Gastroesophageal sphincter (tissue), 4 donors: ENCODE measurements around the gene MSX1. TPM values are rescaled to one million over a fixed set of nuclear protein-coding genes. Genes with fewer than 3 reads are reported as not detected.

Source experiments
- ATAC-seq: fragments of 150-250 bp; one replicate; pipeline ENCODE4 v1.9.1; 2016; ENCODE audit warnings: mild to moderate bottlenecking, moderate library complexity
- H3K27ac ChIP-seq, 4 donors: fragments of 200-600 bp; sonication (generic) in 3 of 4; 1 replicate in 3 of 4; 2 replicates in 1 of 4; pipeline ENCODE4 v1.5.1; 2016 to 2019
- H3K27me3 ChIP-seq: fragments of 200-600 bp; sonication (generic); one replicate; pipeline ENCODE4 v1.5.1; 2019
- H3K36me3 ChIP-seq, 2 donors: fragments of 200-600 bp; sonication (generic); one replicate each; pipeline ENCODE4 v1.5.1; 2019; ENCODE audit warnings: control low read depth in 1 of 2
- H3K4me1 ChIP-seq, 3 donors: fragments of 200-600 bp; sonication (generic); 1 replicate in 2 of 3; 2 replicates in 1 of 3; pipeline ENCODE4 v1.5.1; 2016 to 2019; ENCODE audit warnings: control low read depth in 2 of 3
- H3K4me3 ChIP-seq, 2 donors: fragments of 200-600 bp; sonication (generic); one replicate each; pipeline ENCODE4 v1.5.1; 2019; ENCODE audit warnings: mild to moderate bottlenecking in 1 of 2, moderate library complexity in 1 of 2
- H3K9me3 ChIP-seq, 3 donors: fragments of 200-600 bp; sonication (generic); one replicate each; pipeline ENCODE4 v1.5.1; 2017 to 2019; ENCODE audit warnings: control low read depth in 2 of 3
- EP300 ChIP-seq: sonication (generic); formaldehyde crosslinking; IDR thresholded peaks from one replicate; pipeline ENCODE4 v1.6.1; 2017; ENCODE audit warnings: antibody characterized with exemption, mild to moderate bottlenecking
- POLR2A ChIP-seq, 2 donors: fragments of 450-650 bp; IDR thresholded peaks; one replicate each; pipeline ENCODE4 v1.6.1; 2017; ENCODE audit warnings: antibody characterized with exemption in 2 of 2, mild to moderate bottlenecking in 2 of 2, moderate library complexity in 1 of 2
- POLR2AphosphoS5 ChIP-seq: sonication (generic); formaldehyde crosslinking; IDR thresholded peaks from one replicate; pipeline ENCODE4 v1.6.1; 2017; ENCODE audit warnings: antibody characterized with exemption
- WGBS, 2 donors: methylation state at CpG; one replicate each; pipeline ENCODE4 v1.1.5; 2018; ENCODE audit warnings: low coverage in 1 of 2; 5-methylcytosine and 5-hydroxymethylcytosine counted together
- total RNA-seq, 4 donors: library from RNA; depleted of rRNA; stranded (reverse); fragments of >200 nt; gene quantifications; one replicate each; pipeline ENCODE4 v1.1.0, GENCODE V29; 2016
- TF ChIP-seq, protein P1 (sequence below), 4 experiments: fragments of 200-600 bp in 2 of 4; fragments of 450-650 bp in 2 of 4; sonication (generic) in 1 of 4; IDR thresholded peaks; one replicate each; pipeline ENCODE4 v1.5.1; 2017 to 2019; ENCODE audit warnings: antibody characterized with exemption in 4 of 4, mild to moderate bottlenecking in 2 of 4, moderate library complexity in 2 of 4

Gene MSX1
- total RNA-seq, 4 donors from 2014 or later = 2.0 to 5.3 (median 2.4) TPM

DNA sequence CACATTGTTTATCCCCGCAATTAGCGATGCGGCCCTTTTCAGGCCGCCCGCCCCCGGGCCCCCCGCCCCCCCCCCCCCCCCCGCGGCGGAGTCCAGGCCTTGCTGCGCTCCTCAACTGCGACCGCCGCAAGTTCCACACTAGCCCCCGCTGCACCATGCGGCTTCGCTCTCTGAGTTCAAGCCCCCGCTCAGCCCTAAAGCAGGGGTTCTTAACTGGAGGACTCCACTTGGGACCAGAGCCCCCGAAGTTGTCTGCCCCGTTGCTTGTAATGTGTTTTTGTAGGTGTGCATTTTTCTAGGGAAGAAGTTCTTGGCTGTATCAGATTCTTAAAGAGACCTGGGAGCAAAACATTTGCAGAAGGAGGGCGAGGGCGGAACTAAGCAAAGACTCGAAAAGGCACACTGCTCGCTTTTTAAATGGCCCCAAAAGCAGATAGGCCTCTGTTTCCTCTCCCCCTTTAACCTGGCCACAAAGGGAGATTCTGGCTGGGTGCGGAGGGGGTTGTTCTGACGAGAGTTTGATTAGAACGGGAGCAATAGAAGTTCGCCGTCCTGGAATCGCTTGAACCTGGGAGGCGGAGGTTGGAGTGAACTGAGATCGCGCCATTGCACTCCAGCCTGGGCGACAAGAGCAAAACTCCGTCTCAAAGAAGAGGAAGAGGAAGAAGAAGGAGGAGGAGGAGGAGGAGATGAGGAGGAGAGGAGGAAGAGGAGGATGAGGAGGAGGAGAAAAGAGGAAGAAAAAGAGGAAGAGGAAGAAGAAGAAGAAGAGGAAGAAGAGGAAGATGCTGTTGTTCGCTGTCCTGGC, 2.3 kb upstream of the MSX1 start:
- H3K36me3 ChIP-seq = no peaks in the 10 kb centered on the region
- peaks cover 0 to 86% (median 35%) of the 10 kb centered on the region in 3 donors for H3K4me1 ChIP-seq
- H3K4me3 ChIP-seq = peak overlapping the region in 1 of 2 donors; percentile 40
- WGBS, 2 donors = 23 to 25% methylated on average over 6 to 15 of the region's 36 CpGs
- peaks cover 0 to 3% (median 0%) of the 10 kb centered on the region in 3 donors for H3K9me3 ChIP-seq
- TF ChIP-seq POLR2A (IDR thresholded peaks at IDR 0.05) (no peak), EP300 (no peak), POLR2AphosphoS5 (no peak)
- TF ChIP-seq, protein P1, sequence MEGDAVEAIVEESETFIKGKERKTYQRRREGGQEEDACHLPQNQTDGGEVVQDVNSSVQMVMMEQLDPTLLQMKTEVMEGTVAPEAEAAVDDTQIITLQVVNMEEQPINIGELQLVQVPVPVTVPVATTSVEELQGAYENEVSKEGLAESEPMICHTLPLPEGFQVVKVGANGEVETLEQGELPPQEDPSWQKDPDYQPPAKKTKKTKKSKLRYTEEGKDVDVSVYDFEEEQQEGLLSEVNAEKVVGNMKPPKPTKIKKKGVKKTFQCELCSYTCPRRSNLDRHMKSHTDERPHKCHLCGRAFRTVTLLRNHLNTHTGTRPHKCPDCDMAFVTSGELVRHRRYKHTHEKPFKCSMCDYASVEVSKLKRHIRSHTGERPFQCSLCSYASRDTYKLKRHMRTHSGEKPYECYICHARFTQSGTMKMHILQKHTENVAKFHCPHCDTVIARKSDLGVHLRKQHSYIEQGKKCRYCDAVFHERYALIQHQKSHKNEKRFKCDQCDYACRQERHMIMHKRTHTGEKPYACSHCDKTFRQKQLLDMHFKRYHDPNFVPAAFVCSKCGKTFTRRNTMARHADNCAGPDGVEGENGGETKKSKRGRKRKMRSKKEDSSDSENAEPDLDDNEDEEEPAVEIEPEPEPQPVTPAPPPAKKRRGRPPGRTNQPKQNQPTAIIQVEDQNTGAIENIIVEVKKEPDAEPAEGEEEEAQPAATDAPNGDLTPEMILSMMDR (IDR thresholded peaks at IDR 0.05) = no peak
- H3K27me3 ChIP-seq = peaks cover 100% of the 10 kb centered on the region
- no peak overlapping the region for H3K27ac ChIP-seq
- ATAC-seq = no peak

DNA sequence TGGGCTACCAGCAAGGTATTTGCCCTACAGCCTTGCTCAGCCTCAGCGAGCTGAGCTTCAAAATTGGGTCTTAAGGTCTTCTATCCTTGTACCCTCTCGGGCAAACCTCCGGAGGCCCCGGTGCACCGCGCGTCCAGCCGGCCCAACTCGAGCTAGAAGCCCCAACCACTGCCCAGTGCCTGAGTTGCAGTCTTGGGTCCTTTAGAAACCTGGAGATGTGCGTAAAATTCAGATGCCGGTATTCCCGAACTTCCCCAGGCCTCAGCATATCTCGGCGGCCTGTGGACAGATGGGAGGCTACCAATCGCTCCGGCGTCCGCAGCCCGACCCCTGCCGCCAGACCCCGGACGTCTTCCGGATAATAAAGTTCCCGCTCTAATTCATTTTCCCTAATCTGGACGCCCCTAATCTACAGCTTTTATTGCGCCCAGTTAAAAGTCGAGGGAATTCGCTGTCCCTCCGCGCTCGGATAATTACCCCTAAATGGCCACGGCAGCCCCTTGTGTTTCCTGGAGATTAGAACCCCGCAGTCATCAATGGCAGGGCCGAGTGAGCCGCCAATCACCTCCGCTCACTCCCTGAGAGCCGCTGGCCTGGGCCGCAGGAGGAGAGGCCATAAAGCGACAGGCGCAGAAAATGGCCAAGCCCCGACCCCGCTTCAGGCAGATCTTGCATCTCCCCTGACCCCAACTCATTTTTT, 1.5 kb upstream of the MSX1 start:
- Histone ChIP-seq H3K4me3 (no peak overlapping the region), H3K4me1 (peaks cover 0 to 79% (median 30%) of the 10 kb centered on the region in 3 donors), H3K36me3 (peaks cover 0 to 7% of the 10 kb centered on the region in 2 donors), H3K9me3 (peaks cover 0 to 3% (median 0%) of the 10 kb centered on the region in 3 donors), H3K27ac (no peak overlapping the region), H3K27me3 (peaks cover 100% of the 10 kb centered on the region)
- TF ChIP-seq, protein P1 (IDR thresholded peaks at IDR 0.05) = no peak
- no peak for TF ChIP-seq POLR2A (IDR thresholded peaks at IDR 0.05)
- no peak for TF ChIP-seq POLR2AphosphoS5
- TF ChIP-seq EP300 = no peak
- WGBS, 2 donors = 12 to 21% methylated on average over 14 to 23 of the region's 42 CpGs
- ATAC-seq = no peak

- Histone ChIP-seq H3K27ac (peak overlapping the region in 1 of 4 donors; percentile 59), H3K9me3 (peaks cover 0 to 3% (median 0%) of the 10 kb centered on the region in 3 donors), H3K27me3 (peaks cover 100% of the 10 kb centered on the region), H3K4me1 (peaks cover 0 to 71% (median 23%) of the 10 kb centered on the region in 3 donors), H3K4me3 (peak overlapping the region; percentile 30 to 72), H3K36me3 (peaks cover 0 to 10% of the 10 kb centered on the region in 2 donors)
- 18 to 26% methylated on average over 11 to 21 of the region's 21 CpGs for WGBS, 2 donors
- TF ChIP-seq POLR2AphosphoS5 (no peak), EP300 (no peak), POLR2A (IDR thresholded peaks at IDR 0.05) (no peak)
- ATAC-seq = no peak
These were observed 739 bp upstream of the MSX1 start for GRCh38 chr4:4858527-4859324.

- peaks cover 0 to 3% (median 0%) of the 10 kb centered on the region in 3 donors for H3K9me3 ChIP-seq
- peak; percentile 52 for ATAC-seq
- H3K4me3 ChIP-seq = peak overlapping the region; percentile 30 to 72
- peaks cover 100% of the 10 kb centered on the region for H3K27me3 ChIP-seq
- 0 to 20% methylated on average over 2 to 3 of the region's 80 CpGs for WGBS, 2 donors
- TF ChIP-seq POLR2A (IDR thresholded peaks at IDR 0.05) (no peak), EP300 (no peak), POLR2AphosphoS5 (no peak)
- TF ChIP-seq, protein P1 (IDR thresholded peaks at IDR 0.05) = no peak
- peak overlapping the region in 3 of 4 donors; percentile 30 to 76 (median 59) for H3K27ac ChIP-seq
- H3K36me3 ChIP-seq = peaks cover 0 to 10% of the 10 kb centered on the region in 2 donors
- peaks cover 0 to 75% (median 23%) of the 10 kb centered on the region in 3 donors for H3K4me1 ChIP-seq
These were observed 534 bp downstream of the MSX1 start for GRCh38 chr4:4859799-4860599.
